IMR-90 (cell line): Measurements from ENCODE around the gene COPZ1. TPM values are rescaled to one million over a fixed set of nuclear protein-coding genes. Genes with fewer than 3 reads are reported as not detected.

Source experiments
- ATAC-seq: fragments of 200-7000 bp; cut with Tn5 transposase; 2 replicates; pipeline ENCODE4 v1.9.1; 2020; ENCODE audit warnings: low read depth, mild to moderate bottlenecking, moderate library complexity
- BruUV-seq: library from RNA; stranded (reverse); fragments of 400-500 nt; replicated peaks from 2 replicates; lab custom pipeline; 2021; lab: Mats Ljungman, UMichigan
- CTCF ChIA-PET: fragments of 300-600 bp; formaldehyde crosslinking; extraction: SDS; loops from one replicate; lab custom pipeline; 2021; ENCODE audit warnings: antibody characterized with exemption; lab: Yijun Ruan, JAX
- POLR2A ChIA-PET: fragments of 300-600 bp; sonication (Branson Sonifier 250); formaldehyde crosslinking; loops from one replicate; lab custom pipeline; 2022; ENCODE audit warnings: antibody characterized with exemption; ENCODE audit not compliant: unreplicated experiment; lab: Charles Lee
- DNase-seq: peaks from one replicate; pipeline ENCODE4 v3.0.0; 2013
- H2AFZ ChIP-seq: replicated peaks from 2 replicates; pipeline ENCODE3; 2013; ENCODE audit warnings: low read length, mild to moderate bottlenecking; ENCODE audit not compliant: poor library complexity
- H2AK5ac ChIP-seq: 2 replicates; pipeline ENCODE4 v1.6.1; 2013; ENCODE audit warnings: low read depth, low read length, inconsistent platforms
- H2AK9ac ChIP-seq: replicated peaks from 2 replicates; pipeline ENCODE3; 2013; ENCODE audit warnings: mild to moderate bottlenecking, low read depth, low read length, moderate library complexity; ENCODE audit not compliant: poor library complexity
- H2BK120ac ChIP-seq: 2 replicates; pipeline ENCODE4 v1.6.1; 2013; ENCODE audit warnings: low read depth, low read length, inconsistent platforms
- H2BK15ac ChIP-seq: 3 replicates; pipeline ENCODE4 v1.6.1; 2013; ENCODE audit warnings: low read depth, low read length, inconsistent platforms
- H2BK20ac ChIP-seq: 2 replicates; pipeline ENCODE4 v1.6.1; 2013; ENCODE audit warnings: low read depth, mild to moderate bottlenecking, inconsistent platforms, low read length, moderate library complexity
- H2BK5ac ChIP-seq: 2 replicates; pipeline ENCODE4 v1.6.1; 2013; ENCODE audit warnings: mild to moderate bottlenecking, low read depth, low read length, inconsistent platforms; ENCODE audit not compliant: poor library complexity, severe bottlenecking
- H3K14ac ChIP-seq: replicated peaks from 2 replicates; pipeline ENCODE4 v1.6.1; 2013; ENCODE audit warnings: low read depth, low read length, inconsistent platforms
- H3K18ac ChIP-seq: 2 replicates; pipeline ENCODE4 v1.6.1; 2013; ENCODE audit warnings: low read depth, low read length, control low read depth
- H3K23ac ChIP-seq: 2 replicates; pipeline ENCODE4 v1.6.1; 2013; ENCODE audit warnings: low read depth, low read length, inconsistent platforms
- H3K27ac ChIP-seq: 2 replicates; pipeline ENCODE4 v1.5.1; 2013; ENCODE audit warnings: mild to moderate bottlenecking, control low read depth, low read length; ENCODE audit not compliant: insufficient read depth
- H3K27me3 ChIP-seq: 2 replicates; pipeline ENCODE4 v1.6.1; 2013; ENCODE audit warnings: low read length; ENCODE audit not compliant: control insufficient read depth, insufficient read depth
- H3K36me3 ChIP-seq: 2 replicates; pipeline ENCODE4 v1.6.1; 2013; ENCODE audit warnings: low read length, mixed read lengths; ENCODE audit not compliant: control insufficient read depth, insufficient read depth
- H3K4ac ChIP-seq: 2 replicates; pipeline ENCODE4 v1.6.1; 2013; ENCODE audit warnings: low read depth, low read length, inconsistent platforms
- H3K4me1 ChIP-seq: 2 replicates; pipeline ENCODE4 v1.6.1; 2013; ENCODE audit warnings: low read length, mixed read lengths; ENCODE audit not compliant: control insufficient read depth, insufficient read depth
- H3K4me2 ChIP-seq: 2 replicates; pipeline ENCODE4 v1.6.1; 2013; ENCODE audit warnings: low read depth, mild to moderate bottlenecking, control low read depth, low read length, moderate library complexity
- H3K4me3 ChIP-seq: 2 replicates; pipeline ENCODE4 v1.5.1; 2013; ENCODE audit warnings: low read depth, mild to moderate bottlenecking, control low read depth, low read length, moderate library complexity; ENCODE audit not compliant: insufficient read depth
- H3K56ac ChIP-seq: 2 replicates; pipeline ENCODE4 v1.6.1; 2013; ENCODE audit warnings: low read length, inconsistent platforms; ENCODE audit not compliant: insufficient read depth; ENCODE audit errors: extremely low read depth
- H3K79me1 ChIP-seq, 2 experiments: 2 replicates each; pipeline ENCODE4 v1.6.1; 2013; ENCODE audit warnings: low read length in 2 of 2, inconsistent platforms in 1 of 2, low read depth in 1 of 2
- H3K9ac ChIP-seq: 2 replicates; pipeline ENCODE4 v1.6.1; 2013; ENCODE audit warnings: low read depth, low read length, control low read depth
- H3K9me1 ChIP-seq: 2 replicates; pipeline ENCODE4 v1.6.1; 2013; ENCODE audit warnings: low read length, inconsistent platforms; ENCODE audit not compliant: insufficient read depth
- H3K9me3 ChIP-seq: 2 replicates; pipeline ENCODE4 v1.6.1; 2013; ENCODE audit warnings: low read length; ENCODE audit not compliant: control insufficient read depth, insufficient read depth
- H4K20me1 ChIP-seq: 2 replicates; pipeline ENCODE4 v1.6.1; 2013; ENCODE audit warnings: low read length, inconsistent platforms; ENCODE audit not compliant: insufficient read depth
- H4K5ac ChIP-seq: 2 replicates; pipeline ENCODE4 v1.6.1; 2013; ENCODE audit warnings: mild to moderate bottlenecking, low read depth, low read length, control low read depth
- H4K8ac ChIP-seq, 2 experiments: 2 replicates each; pipeline ENCODE4 v1.6.1; 2013; ENCODE audit warnings: low read depth in 2 of 2, low read length in 2 of 2, control low read depth in 1 of 2, inconsistent platforms in 1 of 2
- H4K91ac ChIP-seq: 2 replicates; pipeline ENCODE4 v1.6.1; 2013; ENCODE audit warnings: low read depth, low read length, inconsistent platforms; ENCODE audit not compliant: insufficient read depth
- POLR2A ChIP-seq: IDR thresholded peaks from 2 replicates; pipeline ENCODE4 v1.6.1; 2012; ENCODE audit warnings: mild to moderate bottlenecking, low read depth, low read length
- whole genome bisulfite sequencing, 2 experiments: methylation state at CpG; one replicate each; pipeline versions ENCODE4 v1.1.5 to v1.1.7; 2013; ENCODE audit warnings: missing lambda C conversion rate in 2 of 2; ENCODE audit not compliant: insufficient read length in 1 of 2; ENCODE audit errors: extremely low coverage in 2 of 2; 5-methylcytosine and 5-hydroxymethylcytosine counted together
- dilution Hi-C: fragments of 300-500 bp; cut with HindIII; formaldehyde crosslinking; loops from one replicate; pipeline ENCODE4 v1.14.3; 2018; ENCODE audit warnings: low sequenced_read_pairs; ENCODE audit not compliant: unreplicated experiment
- in situ Hi-C: fragments of 300-500 bp; cut with MboI; formaldehyde crosslinking; loops from 3 replicates; pipeline ENCODE4 v1.14.3; 2019; ENCODE audit warnings: low sequenced_read_pairs, inconsistent platforms, mixed read lengths
- intact Hi-C: fragments of 100-400 bp; cut with micrococcal nuclease; formaldehyde crosslinking; loops from 2 replicates; pipeline ENCODE4 v1.10.0; 2022
- polyA plus RNA-seq, 3 experiments: library from polyadenylated mRNA; depleted of rRNA; stranded (reverse); fragments of >200 nt; gene quantifications; 2 replicates each; pipeline ENCODE4 v1.2.3, GENCODE V29; 2012; ENCODE audit warnings: low replicate concordance in 1 of 3
- total RNA-seq: library from RNA; depleted of rRNA; stranded (reverse); fragments of >200 nt; gene quantifications from 2 replicates; pipeline ENCODE4 v1.2.3, GENCODE V29; 2012

The COPZ1 gene
- total and polyA plus RNA-seq, 2 of the 4 experiments (the other 2 are of a cell fraction), result 187 to 382 TPM

DNA sequence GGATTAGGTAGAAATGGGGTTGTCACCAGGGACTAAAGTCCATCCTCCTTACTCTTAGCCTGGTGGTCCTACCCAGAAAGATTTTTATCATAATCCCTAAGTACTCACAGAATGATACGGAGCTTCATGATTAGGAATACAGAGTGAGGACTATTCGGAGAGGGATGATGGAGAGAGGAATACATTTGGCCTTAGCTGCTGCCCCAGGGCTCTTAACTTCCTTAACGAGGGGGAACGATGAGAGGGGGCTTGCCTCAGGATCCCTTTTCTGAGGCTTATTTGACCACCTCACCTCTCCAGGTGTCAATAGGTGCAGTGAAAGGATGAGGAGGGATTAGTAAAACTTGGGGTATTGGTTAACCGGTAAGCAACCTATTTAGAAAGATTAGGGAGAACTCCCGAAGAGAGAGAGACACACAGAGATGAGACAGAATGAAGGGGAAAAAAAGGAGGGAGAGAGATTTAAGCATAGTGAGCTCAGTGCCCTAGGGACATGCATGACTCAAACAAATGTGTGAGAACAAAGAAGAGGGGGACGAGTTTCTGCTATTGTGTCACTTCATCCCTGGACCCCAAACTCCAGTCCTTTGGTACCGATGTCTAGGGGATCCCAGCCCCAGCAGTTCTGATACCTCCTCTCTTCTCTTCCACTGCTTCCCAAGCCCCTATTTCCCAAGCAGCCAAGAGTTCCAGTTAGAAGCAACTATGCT, 25.3 kb upstream of the COPZ1 start:
- no peak overlapping the region for H2BK15ac ChIP-seq
- no peak overlapping the region for H2AFZ ChIP-seq
- no peaks in the 10 kb centered on the region for H3K79me1 ChIP-seq
- ChIA-PET POLR2A (interaction anchor here (0.6 kb wide), 1 partner anchor 9 kb away, joined by 3 read pairs; no protein-coding TSS in a partner anchor), CTCF (interaction anchor here (0.8 kb wide), 1 partner anchor 25 kb away, joined by 3 read pairs; the partner anchor contains the start of gene COPZ1)
- peaks cover 37% of the 10 kb centered on the region for H3K27me3 ChIP-seq
- TF ChIP-seq POLR2A, result no peak
- no TSS peak for BruUV-seq
- no peak overlapping the region for H4K5ac ChIP-seq
- intact Hi-C loops (no loop called here), dilution Hi-C loops (no loop called here), in situ Hi-C loops (no loop called here)
- H3K18ac ChIP-seq, result no peak overlapping the region
- WGBS, 2 experiments, result no CpG with 5 or more reads among the region's 8 CpGs
- peaks cover 9% of the 10 kb centered on the region for H3K4me1 ChIP-seq
- H3K4me2 ChIP-seq, result no peak overlapping the region; the same call in 1 of the 2 replicates
- H3K23ac ChIP-seq, result no peak overlapping the region
- H3K27ac ChIP-seq, result no peak overlapping the region
- no peak overlapping the region for H2BK20ac ChIP-seq
- H3K14ac ChIP-seq, result no peak overlapping the region
- H2BK120ac ChIP-seq, result no peak overlapping the region
- no peak overlapping the region for H3K9ac ChIP-seq
- no peaks in the 10 kb centered on the region for H4K20me1 ChIP-seq
- H2BK5ac ChIP-seq, result no peak overlapping the region
- no peak overlapping the region for H2AK9ac ChIP-seq
- no peak overlapping the region for H3K4me3 ChIP-seq
- no peak overlapping the region for H3K4ac ChIP-seq
- no peak overlapping the region for H4K91ac ChIP-seq
- H3K36me3 ChIP-seq, result no peaks in the 10 kb centered on the region
- no peak for DNase-seq
- 0 out of 2 replicates have a peak, but pooled peaks cover 3% of the 10 kb centered on the region for H3K9me1 ChIP-seq
- no peak overlapping the region for H3K56ac ChIP-seq
- H2AK5ac ChIP-seq, result no peak overlapping the region
- no peak overlapping the region for H4K8ac ChIP-seq
- ATAC-seq, result no peak
- no peaks in the 10 kb centered on the region for H3K9me3 ChIP-seq
